HFFc6 (cell line): ENCODE results near the gene GALNT5. TPM values are rescaled to one million over a fixed set of nuclear protein-coding genes. Genes with fewer than 3 reads are reported as not detected.

ENCODE experiments used
- DNase-seq: peaks from one replicate; pipeline ENCODE4 v3.0.0-alpha.2; 2018
- H3K27ac Mint-ChIP-seq: 2 replicates; pipeline ENCODE4 v1.8.0; 2020; ENCODE audit warnings: mild to moderate bottlenecking, mixed read lengths
- H3K27me3 Mint-ChIP-seq: 2 replicates; pipeline ENCODE4 v1.8.0; 2021; ENCODE audit warnings: mild to moderate bottlenecking, moderate library complexity, mixed read lengths; ENCODE audit not compliant: insufficient read depth
- H3K36me3 Mint-ChIP-seq: 2 replicates; pipeline ENCODE4 v1.8.0; 2021; ENCODE audit warnings: low read depth, mixed read lengths
- H3K4me1 Mint-ChIP-seq: 2 replicates; pipeline ENCODE4 v1.8.0; 2020; ENCODE audit warnings: low read depth, mixed read lengths
- H3K4me3 Mint-ChIP-seq: 2 replicates; pipeline ENCODE4 v1.8.0; 2020; ENCODE audit warnings: mild to moderate bottlenecking, moderate library complexity, mixed read lengths
- H3K9me3 Mint-ChIP-seq: 2 replicates; pipeline ENCODE4 v1.8.0; 2020; ENCODE audit warnings: mild to moderate bottlenecking, mixed read lengths
- CTCF ChIP-seq: fragments of 200-600 bp; sonication (generic); IDR thresholded peaks from 2 replicates; pipeline ENCODE4 v1.5.0; 2021; ENCODE audit warnings: antibody characterized with exemption, mild to moderate bottlenecking
- total RNA-seq, 6 experiments: library from RNA; stranded (reverse); fragmentation: NEBNext Ultra II Directional; extraction: Animal tissue kit (Norgen Biotek cat#: 25700); gene quantifications; 2 replicates in 1 of 6; 3 replicates in 5 of 6; pipeline ENCODE4 v1.2.3, GENCODE V29; 2021

Gene GALNT5
- total RNA-seq, 6 experiments from 2014 or later = 27.6 to 70.0 (median 63.0) TPM

DNA sequence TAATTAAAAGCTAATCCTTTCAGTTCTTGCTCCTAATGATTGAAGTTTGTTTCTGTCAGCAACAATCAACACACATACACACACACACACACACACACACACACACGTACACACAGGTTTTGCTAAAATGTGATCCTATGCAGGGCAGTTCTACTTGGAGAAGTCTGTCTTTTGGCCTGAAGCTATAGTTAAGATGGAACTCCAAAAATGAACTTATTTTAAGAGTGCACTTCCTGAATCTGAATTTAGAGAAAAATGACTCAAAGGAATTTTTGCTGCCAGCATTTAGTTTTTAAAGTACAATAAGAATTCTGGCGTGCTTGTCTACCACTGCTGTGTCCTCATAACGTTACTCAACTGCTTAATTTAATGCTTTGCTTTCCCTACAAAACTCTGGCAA, 6.6 kb downstream of the GALNT5 start:
- H3K4me3 Mint-ChIP-seq = peak overlapping the region; percentile 73
- no peaks in the 10 kb centered on the region for H3K27me3 Mint-ChIP-seq
- peak; percentile 61 for DNase-seq
- no peak for TF ChIP-seq CTCF
- no peaks in the 10 kb centered on the region for H3K9me3 Mint-ChIP-seq
- H3K4me1 Mint-ChIP-seq = peaks cover 66% of the 10 kb centered on the region
- H3K36me3 Mint-ChIP-seq = peaks cover 27% of the 10 kb centered on the region
- H3K27ac Mint-ChIP-seq = peak overlapping the region; percentile 86

DNA sequence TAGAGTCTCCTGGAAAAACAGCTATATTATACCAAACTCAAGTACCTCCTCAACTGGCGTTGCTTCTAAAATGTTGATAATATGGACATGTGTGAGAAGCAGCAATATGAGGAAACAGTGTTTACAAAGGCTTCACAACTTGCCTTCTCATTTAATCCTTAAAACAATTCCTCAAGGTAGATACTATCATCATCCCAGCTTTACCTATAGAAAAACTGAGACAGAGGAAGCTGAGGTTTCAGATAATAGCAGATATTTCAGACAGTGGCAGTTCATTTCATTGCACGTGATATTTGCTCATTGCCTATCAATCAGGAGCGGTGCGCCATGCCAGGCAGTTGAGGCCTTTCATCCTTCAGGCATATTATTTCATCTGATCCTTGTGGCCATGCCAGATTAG, 8.3 kb downstream of the GALNT5 start:
- no peak overlapping the region for H3K4me3 Mint-ChIP-seq
- H3K9me3 Mint-ChIP-seq = no peaks in the 10 kb centered on the region
- peaks cover 20% of the 10 kb centered on the region for H3K36me3 Mint-ChIP-seq
- no peak overlapping the region for H3K27ac Mint-ChIP-seq
- no peak for TF ChIP-seq CTCF
- no peaks in the 10 kb centered on the region for H3K27me3 Mint-ChIP-seq
- no peak for DNase-seq
- peaks cover 48% of the 10 kb centered on the region for H3K4me1 Mint-ChIP-seq

DNA sequence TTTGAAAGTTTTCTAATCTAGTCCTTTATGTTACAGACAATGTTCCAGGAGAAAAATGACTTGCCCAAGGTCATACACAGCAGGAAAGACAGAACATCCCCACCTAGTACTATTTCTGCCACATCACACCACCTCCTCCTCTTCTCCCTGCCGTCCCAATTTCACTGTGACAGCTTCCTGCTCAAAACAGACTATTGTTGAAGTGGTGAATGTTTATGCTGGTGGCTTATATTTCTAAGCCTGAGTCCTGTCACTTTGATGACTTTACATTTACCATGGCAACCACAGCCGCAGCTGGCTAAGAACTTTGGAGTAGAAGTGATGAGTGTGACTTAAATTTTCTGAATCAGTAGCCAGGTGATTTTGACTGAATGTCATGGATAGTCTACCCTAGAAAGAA, 10.0 kb downstream of the GALNT5 start:
- TF ChIP-seq CTCF = no peak
- DNase-seq = no peak
- Mint-ChIP-seq H3K4me1 (peaks cover 32% of the 10 kb centered on the region), H3K36me3 (peaks cover 26% of the 10 kb centered on the region), H3K27ac (no peak overlapping the region), H3K4me3 (no peak overlapping the region), H3K9me3 (no peaks in the 10 kb centered on the region), H3K27me3 (no peaks in the 10 kb centered on the region)

DNA sequence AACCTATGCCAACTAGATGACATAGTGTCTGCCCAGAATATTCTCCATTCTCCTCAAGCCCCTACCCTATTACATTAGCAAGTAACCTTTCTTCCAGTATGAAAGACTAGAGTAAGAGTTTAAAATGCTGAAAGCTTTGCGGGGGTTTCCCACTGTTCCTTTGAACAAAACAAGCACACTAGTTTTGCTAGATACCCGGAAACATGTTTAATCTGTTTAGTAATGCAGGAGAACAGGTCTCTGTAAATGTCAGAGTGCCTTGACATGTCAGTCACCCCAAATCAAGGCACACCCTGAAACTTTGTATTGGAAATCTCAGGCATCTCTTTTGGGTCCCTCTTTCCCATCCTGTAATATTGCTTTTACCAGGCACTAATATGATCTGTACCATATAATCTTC, 11.6 kb downstream of the GALNT5 start:
- Mint-ChIP-seq H3K27me3 (no peaks in the 10 kb centered on the region), H3K36me3 (peaks cover 30% of the 10 kb centered on the region), H3K9me3 (no peaks in the 10 kb centered on the region), H3K4me1 (peaks cover 19% of the 10 kb centered on the region), H3K4me3 (no peak overlapping the region), H3K27ac (no peak overlapping the region)
- no peak for DNase-seq
- TF ChIP-seq CTCF = no peak

- no peak for TF ChIP-seq CTCF
- H3K36me3 Mint-ChIP-seq = peaks cover 37% of the 10 kb centered on the region
- no peak overlapping the region for H3K4me3 Mint-ChIP-seq
- peaks cover under 1% of the 10 kb centered on the region; the same call in 1 of the 2 replicates for H3K9me3 Mint-ChIP-seq
- no peak for DNase-seq
- H3K27me3 Mint-ChIP-seq = no peaks in the 10 kb centered on the region
- H3K27ac Mint-ChIP-seq = no peak overlapping the region
- peaks cover 11% of the 10 kb centered on the region for H3K4me1 Mint-ChIP-seq
These were observed 12.4 kb downstream of the GALNT5 start for GRCh38 chr2:157269922-157270321.
